Measurements from ENCODE around the gene BTK.

The BTK gene

DNA sequence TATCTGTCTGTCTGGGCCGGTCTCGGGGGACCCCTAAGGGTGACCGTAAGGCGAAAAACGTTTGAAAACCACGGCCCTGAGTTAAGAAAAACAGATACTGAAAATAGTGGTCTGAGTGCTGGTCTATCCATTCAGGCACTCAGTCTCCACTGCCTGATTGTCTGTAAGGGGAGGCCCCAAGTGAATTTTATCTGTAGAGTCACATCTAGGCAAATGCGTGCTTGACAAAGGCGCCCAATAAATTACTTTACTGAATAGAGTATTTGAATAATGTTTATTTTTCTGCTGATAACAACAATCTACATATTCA is 22.5 kb upstream of the BTK start:
- peak overlapping the region; percentile 64 for H3K4me3 ChIP-seq (ENCODE audit: control insufficient read depth, low read depth, low read length)
- TF ChIP-seq, protein P1, sequence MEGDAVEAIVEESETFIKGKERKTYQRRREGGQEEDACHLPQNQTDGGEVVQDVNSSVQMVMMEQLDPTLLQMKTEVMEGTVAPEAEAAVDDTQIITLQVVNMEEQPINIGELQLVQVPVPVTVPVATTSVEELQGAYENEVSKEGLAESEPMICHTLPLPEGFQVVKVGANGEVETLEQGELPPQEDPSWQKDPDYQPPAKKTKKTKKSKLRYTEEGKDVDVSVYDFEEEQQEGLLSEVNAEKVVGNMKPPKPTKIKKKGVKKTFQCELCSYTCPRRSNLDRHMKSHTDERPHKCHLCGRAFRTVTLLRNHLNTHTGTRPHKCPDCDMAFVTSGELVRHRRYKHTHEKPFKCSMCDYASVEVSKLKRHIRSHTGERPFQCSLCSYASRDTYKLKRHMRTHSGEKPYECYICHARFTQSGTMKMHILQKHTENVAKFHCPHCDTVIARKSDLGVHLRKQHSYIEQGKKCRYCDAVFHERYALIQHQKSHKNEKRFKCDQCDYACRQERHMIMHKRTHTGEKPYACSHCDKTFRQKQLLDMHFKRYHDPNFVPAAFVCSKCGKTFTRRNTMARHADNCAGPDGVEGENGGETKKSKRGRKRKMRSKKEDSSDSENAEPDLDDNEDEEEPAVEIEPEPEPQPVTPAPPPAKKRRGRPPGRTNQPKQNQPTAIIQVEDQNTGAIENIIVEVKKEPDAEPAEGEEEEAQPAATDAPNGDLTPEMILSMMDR (IDR thresholded peaks at IDR 0.05; ENCODE audit: control insufficient read depth, insufficient read depth, low read depth, low read length, missing control alignments), result no peak
- DNase-seq (ENCODE audit: low read depth), result no peak

DNA sequence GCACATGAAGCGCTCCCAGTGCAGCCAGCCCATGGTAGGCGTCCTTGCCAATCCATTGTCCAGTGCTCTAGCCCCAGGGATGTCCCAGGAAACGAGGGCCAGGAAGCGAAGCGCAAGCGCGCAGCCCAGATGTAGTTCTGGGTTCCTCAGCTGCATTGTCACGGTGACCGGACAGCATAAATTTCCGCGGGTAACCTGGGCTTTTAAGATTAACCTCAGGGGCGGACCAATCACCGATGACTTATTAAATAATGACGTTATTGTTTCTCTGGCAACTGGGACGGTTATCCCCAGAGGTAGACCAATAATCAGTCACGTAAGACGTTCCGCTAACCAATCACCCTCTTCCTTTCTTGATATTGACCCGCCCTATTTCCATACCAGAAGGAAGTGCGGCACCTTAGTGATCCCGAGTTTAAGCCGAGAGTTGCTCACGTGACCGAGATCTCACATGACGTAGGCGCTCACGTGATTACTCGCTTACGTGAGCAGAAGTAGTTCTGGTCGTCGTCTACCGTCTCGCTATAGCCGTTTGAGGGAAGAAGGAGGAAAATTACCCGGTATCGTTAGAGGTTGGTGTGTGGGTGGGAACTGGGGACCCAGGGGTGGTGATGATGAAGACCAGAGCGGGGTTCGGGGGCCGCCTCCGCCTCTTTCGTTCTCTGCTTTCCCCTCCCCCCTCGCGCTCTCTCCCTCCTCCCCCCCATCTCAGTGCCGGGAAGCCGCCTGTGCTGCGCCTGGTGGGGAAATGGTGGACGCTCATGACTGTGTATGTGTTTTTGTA is 21.9 kb upstream of the BTK start, which contains the start of the genes GLA and HNRNPH2:
Gene GLA, minus strand, starts transcription at position 178 of the 784 bp plus-strand sequence. Its CDS starts 22 bp downstream, at position 156.
Gene HNRNPH2, plus strand, starts transcription at position 475 of the 784 bp plus-strand sequence. CDS start 3,767 bp downstream, outside the sequence.
- peak within 1 kb of the TSS; percentile 64 for H3K4me3 ChIP-seq (ENCODE audit: control insufficient read depth, low read depth, low read length)
- TF ChIP-seq, protein P1 (IDR thresholded peaks at IDR 0.05; ENCODE audit: control insufficient read depth, insufficient read depth, low read depth, low read length, missing control alignments), result no peak
- DNase-seq (ENCODE audit: low read depth), result peak; percentile 97

DNA sequence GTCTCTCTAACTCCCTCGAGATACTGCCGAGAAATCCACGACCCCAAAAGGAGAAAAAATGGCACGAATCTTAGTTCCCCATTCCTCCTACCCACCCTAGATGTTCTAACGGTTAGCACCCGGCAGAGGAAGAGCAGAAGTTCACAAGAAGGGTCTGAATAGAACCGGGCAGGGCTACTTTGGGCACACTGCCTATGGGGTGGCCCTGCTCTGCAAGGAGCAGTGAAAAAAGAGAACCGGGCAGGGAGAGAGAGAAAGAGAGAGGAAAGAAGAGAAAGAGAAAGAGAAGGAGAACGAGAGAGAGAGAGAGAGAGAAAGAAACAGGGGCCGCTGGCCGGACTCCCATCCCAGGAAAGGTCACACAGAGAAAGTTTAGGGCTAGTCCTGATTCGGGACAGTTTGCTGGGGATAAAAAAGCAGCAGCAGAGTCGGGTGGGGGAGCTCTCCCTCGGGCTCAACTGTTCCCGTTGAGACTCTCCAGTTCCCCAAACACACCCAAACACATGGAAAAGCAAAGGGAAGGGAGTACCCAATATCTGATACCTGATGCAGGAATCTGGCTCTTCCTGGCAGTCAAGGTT is 21.3 kb upstream of the BTK start:
- DNase-seq (ENCODE audit: low read depth), result no peak
- TF ChIP-seq, protein P1 (IDR thresholded peaks at IDR 0.05; ENCODE audit: control insufficient read depth, insufficient read depth, low read depth, low read length, missing control alignments), result no peak
- H3K4me3 ChIP-seq (ENCODE audit: control insufficient read depth, low read depth, low read length), result peak overlapping the region; percentile 61

DNA sequence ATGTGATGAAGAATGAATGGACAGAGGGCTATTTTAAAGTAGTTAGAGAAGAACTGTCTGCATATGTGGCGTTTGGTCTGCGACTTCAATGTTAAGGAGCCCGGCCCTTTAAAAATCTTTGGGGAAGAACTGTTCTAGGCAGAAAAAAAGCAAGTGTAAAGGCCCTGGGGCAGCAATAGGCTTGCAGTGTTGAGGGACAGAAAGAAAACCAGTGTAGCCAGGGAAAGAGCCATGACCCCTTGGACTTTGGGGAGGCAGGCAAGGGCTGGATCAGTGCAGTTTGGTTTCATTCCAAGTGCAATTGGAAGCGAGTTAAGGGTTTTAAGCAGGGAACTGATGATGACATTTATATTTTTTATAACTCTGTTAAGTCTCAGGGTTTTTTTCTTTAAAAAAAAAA is 13.8 kb upstream of the BTK start:
- H3K4me3 ChIP-seq (ENCODE audit: control insufficient read depth, low read depth, low read length), result no peak overlapping the region
- no peak for DNase-seq (ENCODE audit: low read depth)
- TF ChIP-seq, protein P1 (IDR thresholded peaks at IDR 0.05; ENCODE audit: control insufficient read depth, insufficient read depth, low read depth, low read length, missing control alignments), result no peak

DNA sequence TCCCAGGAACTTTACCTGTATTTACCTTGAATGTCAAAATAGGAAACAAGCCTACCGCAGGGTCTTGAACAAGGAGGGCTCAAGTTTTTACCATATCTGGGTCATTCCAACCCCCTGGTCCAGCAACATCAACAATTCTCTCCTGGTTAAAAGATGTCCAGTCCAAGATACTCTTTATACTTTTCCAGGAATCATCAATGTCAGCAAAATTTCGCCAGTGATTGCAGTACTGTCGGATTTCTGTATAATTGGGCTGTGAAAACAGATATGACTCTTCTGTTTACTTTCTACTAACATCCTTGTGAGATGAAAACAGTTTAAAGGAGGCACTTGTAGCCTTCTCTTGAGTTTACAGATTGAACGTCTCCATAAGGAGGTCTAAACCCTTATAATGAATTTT is 12.7 kb upstream of the BTK start:
- no peak overlapping the region for H3K4me3 ChIP-seq (ENCODE audit: control insufficient read depth, low read depth, low read length)
- no peak for DNase-seq (ENCODE audit: low read depth)
- TF ChIP-seq, protein P1 (IDR thresholded peaks at IDR 0.05; ENCODE audit: control insufficient read depth, insufficient read depth, low read depth, low read length, missing control alignments), result no peak

DNA sequence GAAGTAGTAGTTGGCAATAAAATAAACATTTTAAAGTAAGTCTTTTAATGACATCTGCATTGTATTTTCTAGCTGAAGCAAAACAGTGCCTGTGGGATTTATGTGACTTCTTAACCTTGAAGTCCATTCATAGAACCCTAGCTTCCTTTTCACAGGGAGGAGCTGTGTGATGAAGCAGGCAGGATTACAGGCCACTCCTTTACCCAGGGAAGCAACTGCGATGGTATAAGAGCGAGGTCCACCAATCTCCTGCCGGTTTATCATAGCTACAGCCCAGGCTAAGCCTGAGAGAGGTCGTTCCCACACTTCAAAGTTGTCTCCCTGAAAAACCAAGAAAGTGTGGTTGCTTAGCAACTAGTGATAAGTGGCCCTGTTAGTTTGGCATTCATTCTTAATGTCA is 11.8 kb upstream of the BTK start:
- TF ChIP-seq, protein P1 (IDR thresholded peaks at IDR 0.05; ENCODE audit: control insufficient read depth, insufficient read depth, low read depth, low read length, missing control alignments), result no peak
- no peak overlapping the region for H3K4me3 ChIP-seq (ENCODE audit: control insufficient read depth, low read depth, low read length)
- no peak for DNase-seq (ENCODE audit: low read depth)

All from AG09309 (cell line).